Activated gamma-delta T cell treated with anti-CD3 and anti-CD28 coated beads, Interleukin-2, amount 50 U/mL, for 16 hours (primary cell): ENCODE measurements around the gene NPR2.

ENCODE experiments used
- DNase-seq: peaks from one replicate; pipeline ENCODE4 v3.0.0-alpha.2; 2020; ENCODE audit warnings: low read depth

Gene NPR2

GRCh38 chr9:35763803-35764202, 27.6 kb upstream of the NPR2 start:
- no peak for DNase-seq

GRCh38 chr9:35766997-35767396, 24.4 kb upstream of the NPR2 start:
- no peak for DNase-seq

DNA sequence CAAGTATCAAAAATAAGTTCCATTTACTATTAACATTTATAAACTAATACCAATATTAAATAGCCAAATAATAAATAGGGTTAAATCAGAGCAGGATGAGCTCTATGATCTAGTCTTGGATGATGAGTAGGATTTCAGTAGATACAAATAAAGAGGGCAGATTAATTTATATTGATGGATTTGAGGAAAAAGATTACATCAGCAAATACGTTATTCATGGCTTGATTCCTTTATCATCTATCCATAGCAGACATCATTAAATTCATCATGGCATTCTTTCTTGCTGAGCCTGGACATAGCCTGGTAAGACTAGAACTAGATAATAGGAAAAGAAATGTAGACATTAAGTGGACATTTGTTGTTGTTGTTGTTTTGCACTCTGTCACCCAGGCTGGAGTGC, 23.9 kb upstream of the NPR2 start:
- DNase-seq: no peak

DNA sequence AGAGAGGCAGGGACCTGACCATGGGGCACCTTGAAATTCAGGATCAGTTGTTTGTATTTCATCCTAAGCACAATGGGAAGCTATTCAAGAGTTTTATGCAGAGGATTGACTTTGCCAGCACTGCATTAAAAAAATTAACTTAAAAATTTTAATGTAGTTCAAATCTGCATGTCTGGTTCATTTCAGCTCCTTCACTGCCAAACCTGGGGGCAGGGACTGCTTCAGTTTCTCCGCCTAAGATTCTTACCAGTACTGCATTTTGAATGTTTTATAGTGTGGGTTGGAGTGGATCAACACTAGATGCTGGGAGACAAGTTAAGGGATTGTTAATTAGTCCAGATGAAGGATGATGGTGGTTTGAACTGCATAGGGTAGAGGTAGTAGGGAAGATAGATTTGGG, 21.6 kb upstream of the NPR2 start:
- no peak for DNase-seq

- no peak for DNase-seq
These were observed 20.3 kb upstream of the NPR2 start for GRCh38 chr9:35771075-35771433.

DNA sequence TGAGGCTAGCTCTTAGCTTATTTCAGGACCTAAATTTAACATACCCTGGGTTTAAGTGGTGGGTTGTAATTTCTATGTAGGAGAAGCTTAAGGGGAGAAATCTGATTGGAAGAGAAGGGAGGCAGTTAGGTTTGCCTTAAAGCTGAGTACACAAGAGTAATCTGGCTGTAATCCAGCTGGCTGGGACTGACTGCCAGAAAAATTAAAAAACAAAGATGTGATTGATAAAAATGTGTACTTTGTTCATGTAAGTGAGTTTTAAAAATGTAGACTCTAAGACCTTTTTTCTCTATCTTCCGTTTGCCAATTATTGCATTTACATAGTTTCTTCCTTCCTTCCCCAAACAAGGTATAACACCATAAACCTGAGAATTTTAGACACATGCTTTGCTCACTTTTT, 19.9 kb upstream of the NPR2 start:
- no peak for DNase-seq

DNA sequence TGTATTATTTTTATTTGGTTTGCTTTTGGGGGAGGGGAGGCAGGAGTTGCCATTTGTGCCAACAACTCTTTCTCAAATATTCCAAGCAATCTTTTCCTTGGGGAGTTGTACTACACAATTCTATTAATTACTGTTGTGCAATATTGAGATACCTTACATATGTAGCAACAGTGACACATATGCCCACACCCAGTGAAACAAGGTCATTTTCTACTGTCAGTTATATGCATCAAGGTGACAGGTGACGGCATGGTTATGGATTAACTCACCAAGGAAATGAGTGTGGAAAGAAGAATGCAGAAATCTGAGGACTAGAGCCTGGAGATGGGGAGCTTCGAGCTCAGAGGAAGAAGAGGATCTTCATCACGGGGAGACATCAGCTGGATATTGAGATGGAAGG, 19.4 kb upstream of the NPR2 start:
- DNase-seq: no peak

DNA sequence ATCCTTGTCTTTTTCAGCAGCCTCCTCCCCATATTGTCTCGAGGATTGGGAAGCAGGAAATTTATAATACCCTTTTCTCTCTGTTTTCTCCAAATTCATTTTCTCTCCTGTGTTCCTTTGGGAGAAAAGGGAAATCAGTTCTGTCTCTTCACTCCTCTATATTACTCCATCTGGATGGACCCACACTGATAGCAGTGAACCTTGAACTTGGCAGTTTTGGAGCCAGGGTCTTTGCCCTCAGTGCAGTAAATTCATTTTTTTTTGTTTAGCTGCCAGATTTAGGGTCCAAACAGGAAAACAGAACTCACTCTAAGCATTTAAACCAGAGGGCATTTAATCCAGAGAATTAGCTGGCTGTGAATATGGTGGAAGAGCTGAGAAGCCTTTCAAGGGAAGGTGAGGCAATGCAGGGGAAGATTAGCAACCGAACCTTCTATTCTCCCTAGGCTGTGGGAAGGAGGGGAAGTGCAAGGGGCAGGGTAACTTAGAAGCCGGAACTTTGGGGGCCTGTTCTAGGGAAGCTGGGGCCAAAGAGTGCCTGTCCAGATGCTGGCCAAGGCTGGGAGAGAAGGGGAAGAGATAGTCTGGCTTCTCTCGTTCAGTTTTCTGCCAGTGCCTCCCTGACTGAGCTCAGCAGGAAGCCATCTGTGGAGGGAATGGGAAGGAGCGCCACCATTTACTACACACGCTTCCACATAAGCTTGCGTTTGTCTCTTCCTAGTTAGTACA, 16.3 kb upstream of the NPR2 start:
- no peak for DNase-seq

GRCh38 chr9:35776018-35776417, 15.4 kb upstream of the NPR2 start:
- DNase-seq: no peak

DNA sequence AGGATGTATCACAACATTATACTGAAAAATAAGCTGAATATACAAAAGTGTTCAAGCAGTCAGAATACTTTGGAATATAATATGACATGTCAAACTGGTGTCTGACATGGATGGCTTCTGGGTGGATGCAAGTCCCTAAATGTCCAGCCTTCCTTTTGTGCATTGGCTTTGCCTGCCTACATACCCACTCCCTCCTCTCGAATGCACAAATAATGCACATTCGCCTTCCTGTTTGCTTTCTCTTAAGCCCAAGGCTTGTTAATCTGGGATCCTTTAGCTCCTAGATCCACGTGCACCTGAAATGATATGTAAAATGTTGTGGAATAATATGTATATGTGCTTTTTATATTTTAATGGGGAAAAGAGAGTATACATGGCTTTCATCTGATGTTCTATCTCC, 12.9 kb upstream of the NPR2 start:
- DNase-seq: no peak

- DNase-seq: no peak
These were observed 10.3 kb upstream of the NPR2 start for GRCh38 chr9:35781066-35781465.

- DNase-seq: no peak
These were observed 8.0 kb upstream of the NPR2 start for GRCh38 chr9:35783418-35783817.

- DNase-seq: no peak
These were observed 1.9 kb upstream of the NPR2 start for GRCh38 chr9:35789541-35789940.

- DNase-seq: no peak
These were observed 1.4 kb upstream of the NPR2 start for GRCh38 chr9:35790025-35790384.

GRCh38 chr9:35790385-35791296, 750 bp upstream of the NPR2 start:
- peak; percentile 26 for DNase-seq

- no peak for DNase-seq
These were observed 828 bp downstream of the NPR2 start for GRCh38 chr9:35792024-35792813.

DNA sequence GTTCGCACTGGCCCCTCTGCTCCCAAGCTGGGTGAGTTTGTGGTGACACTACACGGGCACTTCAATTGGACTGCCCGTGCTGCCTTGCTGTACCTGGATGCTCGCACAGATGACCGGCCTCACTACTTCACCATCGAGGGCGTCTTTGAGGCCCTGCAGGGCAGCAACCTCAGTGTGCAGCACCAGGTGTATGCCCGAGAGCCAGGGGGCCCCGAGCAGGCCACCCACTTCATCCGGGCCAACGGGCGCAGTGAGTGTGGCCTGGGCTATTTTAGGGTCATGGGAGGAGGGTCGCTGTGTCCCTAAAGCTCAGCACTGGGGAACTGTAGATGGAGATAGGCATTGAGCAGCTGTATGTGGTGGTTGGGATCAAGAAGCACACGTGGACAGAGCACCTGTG, 1.4 kb downstream of the NPR2 start:
- DNase-seq: no peak

GRCh38 chr9:35793461-35793860, 2.1 kb downstream of the NPR2 start:
- DNase-seq: no peak

GRCh38 chr9:35795695-35796094, 4.3 kb downstream of the NPR2 start:
- no peak for DNase-seq

- DNase-seq: no peak
These were observed 6.1 kb downstream of the NPR2 start for GRCh38 chr9:35797311-35798109.

DNA sequence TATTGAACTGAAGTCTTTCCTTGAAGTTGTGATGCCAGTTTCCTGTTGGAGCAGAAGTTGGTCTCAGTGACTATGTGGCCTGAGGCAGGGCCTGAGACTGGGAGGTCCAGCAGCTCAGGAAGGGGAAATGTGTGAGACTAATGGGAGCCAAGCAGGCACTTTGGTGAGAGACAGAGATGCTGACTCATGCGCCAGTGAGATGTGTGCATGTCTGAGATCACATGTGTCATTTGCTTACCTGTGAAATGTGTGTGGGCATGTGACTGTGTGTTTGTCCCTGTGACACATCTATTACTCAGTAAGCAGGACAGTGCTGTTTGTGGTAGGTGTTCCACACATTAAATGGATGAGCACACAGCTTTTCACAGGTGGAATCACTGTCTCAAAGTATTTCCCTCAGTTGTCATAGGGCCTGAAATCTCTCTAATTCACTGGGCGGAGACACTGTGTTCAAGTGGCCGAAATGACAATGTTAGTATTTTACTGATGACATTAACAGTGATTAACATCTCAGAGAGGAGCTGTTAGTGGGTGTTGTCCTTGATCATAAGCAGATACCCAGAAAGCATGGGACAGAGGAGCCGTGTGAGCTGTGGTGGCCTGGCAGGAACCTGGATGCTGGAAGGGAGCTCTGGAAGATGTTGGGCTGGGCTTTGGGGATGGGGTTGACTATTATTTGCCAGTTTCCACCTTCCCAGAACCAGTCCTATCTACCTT, 7.4 kb downstream of the NPR2 start:
- no peak for DNase-seq
